K562 (cell line): ENCODE measurements around the gene PLD3. TPM values are rescaled to one million over a fixed set of nuclear protein-coding genes. Genes with fewer than 3 reads are reported as not detected.

Source experiments
- CREB1 ChIP-seq, 2 experiments: sonication (generic) in 1 of 2; formaldehyde crosslinking in 1 of 2; IDR thresholded peaks; 2 replicates each; pipeline versions ENCODE4 v1.6.1 to v1.8.0; 2012 to 2022; ENCODE audit warnings: inconsistent platforms in 1 of 2, mild to moderate bottlenecking in 1 of 2, missing genetic modification reagents in 1 of 2, moderate library complexity in 1 of 2
- MEIS2 ChIP-seq: fragments of 450-650 bp; IDR thresholded peaks from 2 replicates; pipeline ENCODE4 v1.6.1; 2014; ENCODE audit warnings: mild to moderate bottlenecking; ENCODE audit not compliant: partially characterized antibody
- RB1 ChIP-seq: fragments of 450-650 bp; IDR thresholded peaks from 2 replicates; pipeline ENCODE4 v1.6.1; 2017; ENCODE audit warnings: low read depth, mild to moderate bottlenecking
- SETDB1 ChIP-seq: IDR thresholded peaks from one replicate; pipeline ENCODE4 v1.6.1; 2012; ENCODE audit warnings: low read length, control low read depth, inconsistent platforms
- SRSF3 ChIP-seq: fragments of 200-400 bp; formaldehyde crosslinking; IDR thresholded peaks from 2 replicates; pipeline ENCODE4 v1.6.1; 2016; ENCODE audit warnings: mild to moderate bottlenecking, low read length, moderate library complexity; ENCODE audit not compliant: insufficient read depth
- TAF15 ChIP-seq: fragments of 200-400 bp; formaldehyde crosslinking; IDR thresholded peaks from 2 replicates; pipeline ENCODE4 v1.6.1; 2017; ENCODE audit warnings: mild to moderate bottlenecking, low read depth, low read length, moderate library complexity
- ZNF280A ChIP-seq: fragments of 450-650 bp; IDR thresholded peaks from 2 replicates; pipeline ENCODE4 v1.6.1; 2018; ENCODE audit warnings: mild to moderate bottlenecking, low read depth; ENCODE audit not compliant: partially characterized antibody
- ZNF592 ChIP-seq: fragments of 450-650 bp; IDR thresholded peaks from 2 replicates; pipeline ENCODE4 v1.6.1; 2017; ENCODE audit warnings: antibody characterized with exemption, mild to moderate bottlenecking
- ZSCAN29 ChIP-seq: fragments of 450-650 bp; IDR thresholded peaks from 2 replicates; pipeline ENCODE4 v1.6.1; 2017
- polyA plus RNA-seq, 8 experiments: library from polyadenylated mRNA; depleted of rRNA in 4 of 8; stranded (reverse) in 5 of 8; unstranded in 3 of 8; fragments of >200 nt; fragmentation: Nextera tagmentation in 2 of 8; fragmentation: Illumina TruSeq in 1 of 8; extraction: Ambion mirVana in 2 of 8; extraction: Trizol in 1 of 8; gene quantifications; 2 replicates each; pipeline versions ENCODE4 v1.2.1 to v1.2.3, GENCODE V29; 2011 to 2014; ENCODE audit warnings: inconsistent platforms in 1 of 8, missing spikeins in 1 of 8
- total RNA-seq, 7 experiments: library from RNA; depleted of rRNA in 6 of 7; stranded (reverse); fragments of >200 nt in 6 of 7; fragmentation: Illumina TruSeq in 2 of 7; extraction: Trizol in 2 of 7; gene quantifications; 2 replicates each; pipeline versions ENCODE4 v1.2.1 to v1.2.3, GENCODE V29; 2011 to 2021; ENCODE audit warnings: low replicate concordance in 1 of 7
- TF ChIP-seq, protein P1 (sequence below): fragments of 450-650 bp; IDR thresholded peaks from 2 replicates; pipeline ENCODE4 v1.6.1; 2016; ENCODE audit warnings: mild to moderate bottlenecking, moderate library complexity

Gene PLD3
- total and polyA plus RNA-seq, 9 of the 15 experiments (the other 6 are each of a cell fraction or from before 2014, with no cell fraction given): 2.3 to 128 (median 72.7) TPM

- TF ChIP-seq, protein P1, sequence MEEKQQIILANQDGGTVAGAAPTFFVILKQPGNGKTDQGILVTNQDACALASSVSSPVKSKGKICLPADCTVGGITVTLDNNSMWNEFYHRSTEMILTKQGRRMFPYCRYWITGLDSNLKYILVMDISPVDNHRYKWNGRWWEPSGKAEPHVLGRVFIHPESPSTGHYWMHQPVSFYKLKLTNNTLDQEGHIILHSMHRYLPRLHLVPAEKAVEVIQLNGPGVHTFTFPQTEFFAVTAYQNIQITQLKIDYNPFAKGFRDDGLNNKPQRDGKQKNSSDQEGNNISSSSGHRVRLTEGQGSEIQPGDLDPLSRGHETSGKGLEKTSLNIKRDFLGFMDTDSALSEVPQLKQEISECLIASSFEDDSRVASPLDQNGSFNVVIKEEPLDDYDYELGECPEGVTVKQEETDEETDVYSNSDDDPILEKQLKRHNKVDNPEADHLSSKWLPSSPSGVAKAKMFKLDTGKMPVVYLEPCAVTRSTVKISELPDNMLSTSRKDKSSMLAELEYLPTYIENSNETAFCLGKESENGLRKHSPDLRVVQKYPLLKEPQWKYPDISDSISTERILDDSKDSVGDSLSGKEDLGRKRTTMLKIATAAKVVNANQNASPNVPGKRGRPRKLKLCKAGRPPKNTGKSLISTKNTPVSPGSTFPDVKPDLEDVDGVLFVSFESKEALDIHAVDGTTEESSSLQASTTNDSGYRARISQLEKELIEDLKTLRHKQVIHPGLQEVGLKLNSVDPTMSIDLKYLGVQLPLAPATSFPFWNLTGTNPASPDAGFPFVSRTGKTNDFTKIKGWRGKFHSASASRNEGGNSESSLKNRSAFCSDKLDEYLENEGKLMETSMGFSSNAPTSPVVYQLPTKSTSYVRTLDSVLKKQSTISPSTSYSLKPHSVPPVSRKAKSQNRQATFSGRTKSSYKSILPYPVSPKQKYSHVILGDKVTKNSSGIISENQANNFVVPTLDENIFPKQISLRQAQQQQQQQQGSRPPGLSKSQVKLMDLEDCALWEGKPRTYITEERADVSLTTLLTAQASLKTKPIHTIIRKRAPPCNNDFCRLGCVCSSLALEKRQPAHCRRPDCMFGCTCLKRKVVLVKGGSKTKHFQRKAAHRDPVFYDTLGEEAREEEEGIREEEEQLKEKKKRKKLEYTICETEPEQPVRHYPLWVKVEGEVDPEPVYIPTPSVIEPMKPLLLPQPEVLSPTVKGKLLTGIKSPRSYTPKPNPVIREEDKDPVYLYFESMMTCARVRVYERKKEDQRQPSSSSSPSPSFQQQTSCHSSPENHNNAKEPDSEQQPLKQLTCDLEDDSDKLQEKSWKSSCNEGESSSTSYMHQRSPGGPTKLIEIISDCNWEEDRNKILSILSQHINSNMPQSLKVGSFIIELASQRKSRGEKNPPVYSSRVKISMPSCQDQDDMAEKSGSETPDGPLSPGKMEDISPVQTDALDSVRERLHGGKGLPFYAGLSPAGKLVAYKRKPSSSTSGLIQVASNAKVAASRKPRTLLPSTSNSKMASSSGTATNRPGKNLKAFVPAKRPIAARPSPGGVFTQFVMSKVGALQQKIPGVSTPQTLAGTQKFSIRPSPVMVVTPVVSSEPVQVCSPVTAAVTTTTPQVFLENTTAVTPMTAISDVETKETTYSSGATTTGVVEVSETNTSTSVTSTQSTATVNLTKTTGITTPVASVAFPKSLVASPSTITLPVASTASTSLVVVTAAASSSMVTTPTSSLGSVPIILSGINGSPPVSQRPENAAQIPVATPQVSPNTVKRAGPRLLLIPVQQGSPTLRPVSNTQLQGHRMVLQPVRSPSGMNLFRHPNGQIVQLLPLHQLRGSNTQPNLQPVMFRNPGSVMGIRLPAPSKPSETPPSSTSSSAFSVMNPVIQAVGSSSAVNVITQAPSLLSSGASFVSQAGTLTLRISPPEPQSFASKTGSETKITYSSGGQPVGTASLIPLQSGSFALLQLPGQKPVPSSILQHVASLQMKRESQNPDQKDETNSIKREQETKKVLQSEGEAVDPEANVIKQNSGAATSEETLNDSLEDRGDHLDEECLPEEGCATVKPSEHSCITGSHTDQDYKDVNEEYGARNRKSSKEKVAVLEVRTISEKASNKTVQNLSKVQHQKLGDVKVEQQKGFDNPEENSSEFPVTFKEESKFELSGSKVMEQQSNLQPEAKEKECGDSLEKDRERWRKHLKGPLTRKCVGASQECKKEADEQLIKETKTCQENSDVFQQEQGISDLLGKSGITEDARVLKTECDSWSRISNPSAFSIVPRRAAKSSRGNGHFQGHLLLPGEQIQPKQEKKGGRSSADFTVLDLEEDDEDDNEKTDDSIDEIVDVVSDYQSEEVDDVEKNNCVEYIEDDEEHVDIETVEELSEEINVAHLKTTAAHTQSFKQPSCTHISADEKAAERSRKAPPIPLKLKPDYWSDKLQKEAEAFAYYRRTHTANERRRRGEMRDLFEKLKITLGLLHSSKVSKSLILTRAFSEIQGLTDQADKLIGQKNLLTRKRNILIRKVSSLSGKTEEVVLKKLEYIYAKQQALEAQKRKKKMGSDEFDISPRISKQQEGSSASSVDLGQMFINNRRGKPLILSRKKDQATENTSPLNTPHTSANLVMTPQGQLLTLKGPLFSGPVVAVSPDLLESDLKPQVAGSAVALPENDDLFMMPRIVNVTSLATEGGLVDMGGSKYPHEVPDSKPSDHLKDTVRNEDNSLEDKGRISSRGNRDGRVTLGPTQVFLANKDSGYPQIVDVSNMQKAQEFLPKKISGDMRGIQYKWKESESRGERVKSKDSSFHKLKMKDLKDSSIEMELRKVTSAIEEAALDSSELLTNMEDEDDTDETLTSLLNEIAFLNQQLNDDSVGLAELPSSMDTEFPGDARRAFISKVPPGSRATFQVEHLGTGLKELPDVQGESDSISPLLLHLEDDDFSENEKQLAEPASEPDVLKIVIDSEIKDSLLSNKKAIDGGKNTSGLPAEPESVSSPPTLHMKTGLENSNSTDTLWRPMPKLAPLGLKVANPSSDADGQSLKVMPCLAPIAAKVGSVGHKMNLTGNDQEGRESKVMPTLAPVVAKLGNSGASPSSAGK: no peak
- TF ChIP-seq TAF15: no peak
- TF ChIP-seq RB1: 0 out of 2 replicates have a peak, but pooled peaks have one; percentile 12
- no peak for TF ChIP-seq SETDB1
- peak; percentile 65 for TF ChIP-seq MEIS2
- TF ChIP-seq CREB1 (IDR thresholded peaks at IDR 0.05): peak; percentile 42; the same call in 1 of the 2 replicates
- no peak for TF ChIP-seq CREB1 (CRISPR knock-in tag; IDR thresholded peaks at IDR 0.05)
- no peak for TF ChIP-seq ZSCAN29
- TF ChIP-seq ZNF592: no peak
- TF ChIP-seq ZNF280A: no peak
- no peak for TF ChIP-seq SRSF3
Observed at GRCh38 chr19:40371802-40372122, 23.3 kb downstream of the PLD3 start (continued).
